BLaER1 (cell line): ENCODE data around the gene ELOF1.
"Not testable (repeated sequence)": the region's sequence is repeated elsewhere in the genome, so short reads cannot be mapped to it uniquely, and the experiment has no call there.

Experiments used
- H3K27ac ChIP-seq: shearing (Covaris generic); formaldehyde crosslinking; 2 replicates; pipeline ENCODE4 v1.8.1; 2022
- H3K27me3 ChIP-seq: shearing (Covaris generic); formaldehyde crosslinking; 2 replicates; pipeline ENCODE4 v1.8.1; 2022
- H3K36me3 ChIP-seq: shearing (Covaris generic); formaldehyde crosslinking; 2 replicates; pipeline ENCODE4 v1.8.1; 2022
- H3K4me1 ChIP-seq: shearing (Covaris generic); formaldehyde crosslinking; 2 replicates; pipeline ENCODE4 v1.8.1; 2022
- H3K4me2 ChIP-seq: shearing (Covaris generic); formaldehyde crosslinking; 2 replicates; pipeline ENCODE4 v1.8.1; 2022
- H3K4me3 ChIP-seq: shearing (Covaris generic); formaldehyde crosslinking; 2 replicates; pipeline ENCODE4 v1.8.1; 2022
- H3K9ac ChIP-seq: shearing (Covaris generic); formaldehyde crosslinking; 2 replicates; pipeline ENCODE4 v1.8.1; 2022
- H3K9me3 ChIP-seq: shearing (Covaris generic); formaldehyde crosslinking; 2 replicates; pipeline ENCODE4 v1.8.1; 2022
- H4K20me1 ChIP-seq: shearing (Covaris generic); formaldehyde crosslinking; 2 replicates; pipeline ENCODE4 v1.8.1; 2022
- Cebpa-rat ChIP-seq: shearing (Covaris generic); IDR thresholded peaks from 2 replicates; pipeline ENCODE4 v1.8.1; 2022

The ELOF1 gene

GRCh38 chr19:11558881-11559828 lies at the start of gene ELOF1:
Gene ELOF1, minus strand, starts transcription at chr19:11559230. Its CDS starts 4,883 bp downstream, at chr19:11554347.
- H3K9ac ChIP-seq, result peak within 1 kb of the TSS; percentile 83
- H3K4me3 ChIP-seq, result peak within 1 kb of the TSS; percentile 95
- peaks cover 60% of the 10 kb centered on the region for H3K4me1 ChIP-seq
- peak within 1 kb of the TSS; percentile 79 for H3K27ac ChIP-seq
- H3K36me3 ChIP-seq, result peaks cover 14% of the 10 kb centered on the region; the same call in 1 of the 2 replicates
- TF ChIP-seq Cebpa-rat, result no peak
- no peaks in the 10 kb centered on the region for H3K27me3 ChIP-seq
- H3K9me3 ChIP-seq, result no peaks in the 10 kb centered on the region
- H4K20me1 ChIP-seq, result peaks cover 48% of the 10 kb centered on the region
- peak within 1 kb of the TSS; percentile 98 for H3K4me2 ChIP-seq

GRCh38 chr19:11606484-11606883 lies 47.5 kb upstream of the ELOF1 start:
- H3K36me3 ChIP-seq, result peaks cover 98% of the 10 kb centered on the region
- no peak overlapping the region for H3K27ac ChIP-seq
- H4K20me1 ChIP-seq, result peaks cover 53% of the 10 kb centered on the region
- H3K4me2 ChIP-seq, result no peak overlapping the region
- no peaks in the 10 kb centered on the region for H3K27me3 ChIP-seq
- no peaks in the 10 kb centered on the region for H3K4me1 ChIP-seq
- no peak for TF ChIP-seq Cebpa-rat
- H3K9me3 ChIP-seq, result peaks cover 98% of the 10 kb centered on the region
- H3K4me3 ChIP-seq, result peak overlapping the region; percentile 36; the same call in 1 of the 2 replicates
- H3K9ac ChIP-seq, result no peak overlapping the region

- Histone ChIP-seq H4K20me1 (peaks cover 62% of the 10 kb centered on the region), H3K9me3 (peaks cover 57% of the 10 kb centered on the region), H3K36me3 (peaks cover 61% of the 10 kb centered on the region), H3K4me2 (peak overlapping the region; percentile 77), H3K4me1 (peaks cover 30% of the 10 kb centered on the region)
- not testable (repeated sequence) for H3K4me3 ChIP-seq, H3K27me3 ChIP-seq, H3K9ac ChIP-seq, H3K27ac ChIP-seq
Measured at GRCh38 chr19:11599704-11600103, 40.7 kb upstream of the ELOF1 start.

GRCh38 chr19:11598746-11599145 lies 39.7 kb upstream of the ELOF1 start:
- H4K20me1 ChIP-seq, result peaks cover 55% of the 10 kb centered on the region
- no peaks in the 10 kb centered on the region for H3K27me3 ChIP-seq
- H3K4me3 ChIP-seq, result peak overlapping the region; percentile 95
- peak overlapping the region; percentile 77 for H3K4me2 ChIP-seq
- H3K9me3 ChIP-seq, result peaks cover 47% of the 10 kb centered on the region
- H3K9ac ChIP-seq, result peak overlapping the region; percentile 99; the same call in 1 of the 2 replicates
- peaks cover 39% of the 10 kb centered on the region for H3K4me1 ChIP-seq
- peaks cover 52% of the 10 kb centered on the region for H3K36me3 ChIP-seq
- no peak overlapping the region for H3K27ac ChIP-seq
- no peak for TF ChIP-seq Cebpa-rat

- Histone ChIP-seq H3K27me3 (no peaks in the 10 kb centered on the region), H4K20me1 (peaks cover 48% of the 10 kb centered on the region), H3K27ac (peak overlapping the region; percentile 99), H3K4me2 (peak overlapping the region; percentile 77), H3K9ac (peak overlapping the region; percentile 99), H3K4me1 (peaks cover 46% of the 10 kb centered on the region), H3K9me3 (peaks cover 41% of the 10 kb centered on the region), H3K4me3 (peak overlapping the region; percentile 95), H3K36me3 (peaks cover 45% of the 10 kb centered on the region)
- no peak for TF ChIP-seq Cebpa-rat
Measured at GRCh38 chr19:11598103-11598483, 39.1 kb upstream of the ELOF1 start.

GRCh38 chr19:11597202-11598102 lies 38.4 kb upstream of the ELOF1 start, which contains the start of gene ZNF627:
Gene ZNF627, plus strand, starts transcription at chr19:11597483. Its CDS starts 145 bp downstream, at chr19:11597628.
- Histone ChIP-seq H3K9ac (peak within 1 kb of the TSS; percentile 99), H3K27ac (peak within 1 kb of the TSS; percentile 99), H3K27me3 (no peaks in the 10 kb centered on the region), H3K36me3 (peaks cover 39% of the 10 kb centered on the region), H3K4me2 (peak within 1 kb of the TSS; percentile 77), H3K4me1 (peaks cover 52% of the 10 kb centered on the region), H4K20me1 (peaks cover 44% of the 10 kb centered on the region), H3K4me3 (peak within 1 kb of the TSS; percentile 95), H3K9me3 (peaks cover 34% of the 10 kb centered on the region)
- no peak for TF ChIP-seq Cebpa-rat

- no peak for TF ChIP-seq Cebpa-rat
- Histone ChIP-seq H3K27me3 (no peaks in the 10 kb centered on the region), H3K4me1 (peaks cover 58% of the 10 kb centered on the region), H3K27ac (no peak overlapping the region), H3K36me3 (peaks cover 26% of the 10 kb centered on the region), H3K4me2 (peak overlapping the region; percentile 76), H3K9me3 (peaks cover 21% of the 10 kb centered on the region; the same call in 1 of the 2 replicates), H3K9ac (no peak overlapping the region), H4K20me1 (peaks cover 32% of the 10 kb centered on the region), H3K4me3 (no peak overlapping the region)
Measured at GRCh38 chr19:11596156-11596555, 37.1 kb upstream of the ELOF1 start.

GRCh38 chr19:11594084-11594483 lies 35.1 kb upstream of the ELOF1 start:
- no peak for TF ChIP-seq Cebpa-rat
- Histone ChIP-seq H3K27me3 (no peaks in the 10 kb centered on the region), H3K4me1 (peaks cover 51% of the 10 kb centered on the region), H3K9ac (no peak overlapping the region), H3K4me3 (no peak overlapping the region), H3K36me3 (peaks cover 5% of the 10 kb centered on the region), H3K27ac (no peak overlapping the region), H3K4me2 (peak overlapping the region; percentile 74; the same call in 1 of the 2 replicates), H4K20me1 (peaks cover 12% of the 10 kb centered on the region), H3K9me3 (peaks cover 2% of the 10 kb centered on the region; the same call in 1 of the 2 replicates)

GRCh38 chr19:11587975-11588631 lies 29.1 kb upstream of the ELOF1 start:
- Histone ChIP-seq H3K4me2 (no peak overlapping the region; the same call in 1 of the 2 replicates), H3K4me3 (no peak overlapping the region), H3K4me1 (peaks cover 35% of the 10 kb centered on the region), H3K9me3 (no peaks in the 10 kb centered on the region), H3K36me3 (no peaks in the 10 kb centered on the region), H4K20me1 (no peaks in the 10 kb centered on the region), H3K9ac (no peak overlapping the region), H3K27ac (no peak overlapping the region), H3K27me3 (no peaks in the 10 kb centered on the region)
- no peak for TF ChIP-seq Cebpa-rat
